K562 (cell line): ENCODE measurements around the gene SRCAP. TPM values are rescaled to one million over a fixed set of nuclear protein-coding genes. Genes with fewer than 3 reads are reported as not detected.

Experiments
- BMI1 ChIP-seq: fragments of 150-350 bp; IDR thresholded peaks from 2 replicates; pipeline ENCODE4 v1.6.1; 2014; ENCODE audit warnings: low read length
- CBFA2T3 ChIP-seq: fragments of 450-650 bp; IDR thresholded peaks from 2 replicates; pipeline ENCODE4 v1.6.1; 2017
- CEBPB ChIP-seq: fragments of 450-650 bp; IDR thresholded peaks from 2 replicates; pipeline ENCODE4 v1.6.1; 2016; ENCODE audit warnings: missing genetic modification characterization, missing compliant biosample characterization
- CTCF ChIP-seq, 3 experiments: IDR thresholded peaks in 2 of 3; conservative IDR thresholded peaks in 1 of 3; 2 replicates each; pipeline ENCODE4 v1.5.1; 2011 to 2012; ENCODE audit warnings: low read length in 3 of 3, mild to moderate bottlenecking in 3 of 3, control low read depth in 2 of 3, improper control_type of control experiment in 1 of 3, inconsistent platforms in 1 of 3, low read depth in 1 of 3, mixed read lengths in 1 of 3, moderate library complexity in 1 of 3; ENCODE audit not compliant: insufficient read depth in 2 of 3
- DPF2 ChIP-seq: fragments of 450-650 bp; IDR thresholded peaks from 2 replicates; pipeline ENCODE4 v1.6.1; 2016
- GATAD2B ChIP-seq: fragments of 450-650 bp; IDR thresholded peaks from 2 replicates; pipeline ENCODE4 v1.6.1; 2017; ENCODE audit warnings: mild to moderate bottlenecking, borderline replicate concordance
- KAT7 ChIP-seq: sonication (generic); formaldehyde crosslinking; IDR thresholded peaks from 2 replicates; pipeline ENCODE4 v1.8.0; 2022; ENCODE audit warnings: missing genetic modification reagents, mild to moderate bottlenecking, borderline replicate concordance
- MXI1 ChIP-seq: IDR thresholded peaks from 2 replicates; pipeline ENCODE4 v1.6.1; 2011; ENCODE audit warnings: low read depth, mild to moderate bottlenecking, improper control_type of control experiment, low read length
- PRDM10 ChIP-seq: fragments of 450-650 bp; IDR thresholded peaks from 2 replicates; pipeline ENCODE4 v1.6.1; 2018; ENCODE audit not compliant: partially characterized antibody
- PTBP1 ChIP-seq: fragments of 200-400 bp; formaldehyde crosslinking; IDR thresholded peaks from 2 replicates; pipeline ENCODE4 v1.6.1; 2017; ENCODE audit warnings: low read depth, low read length
- RBM39 ChIP-seq: fragments of 200-400 bp; formaldehyde crosslinking; optimal IDR thresholded peaks from 2 replicates; pipeline ENCODE3; 2018; ENCODE audit warnings: low read depth, low read length
- RHOXF2B ChIP-seq: fragments of 250-450 bp; sonication (Bioruptor Pico); conservative IDR thresholded peaks from 2 replicates; pipeline ENCODE4 v1.5.1; 2021
- SMAD3 ChIP-seq: fragments of 450-650 bp; formaldehyde crosslinking; conservative IDR thresholded peaks from 2 replicates; pipeline ENCODE4 v1.4.0; 2020; ENCODE audit warnings: mild to moderate bottlenecking
- SMARCB1 ChIP-seq: IDR thresholded peaks from 2 replicates; pipeline ENCODE4 v1.6.1; 2011; ENCODE audit warnings: improper control_type of control experiment, low read depth; ENCODE audit not compliant: insufficient read length
- SRSF7 ChIP-seq: fragments of 200-400 bp; formaldehyde crosslinking; optimal IDR thresholded peaks from 2 replicates; pipeline ENCODE3; 2017; ENCODE audit warnings: mild to moderate bottlenecking, low read depth, low read length
- STAG1 ChIP-seq: sonication (generic); formaldehyde crosslinking; IDR thresholded peaks from 2 replicates; pipeline ENCODE4 v1.5.0; 2020; ENCODE audit warnings: missing genetic modification reagents, borderline replicate concordance
- ZBTB34 ChIP-seq: fragments of 250-450 bp; sonication (Bioruptor Pico); IDR thresholded peaks from 2 replicates; pipeline ENCODE4 v1.8.0; 2021; ENCODE audit warnings: mild to moderate bottlenecking, moderate library complexity
- ZFP30 ChIP-seq: fragments of 250-450 bp; sonication (Bioruptor Pico); IDR thresholded peaks from 2 replicates; pipeline ENCODE4 v1.8.0; 2022; ENCODE audit warnings: moderate library complexity, mild to moderate bottlenecking, inconsistent platforms, borderline replicate concordance
- ZNF311 ChIP-seq: fragments of 250-450 bp; sonication (Bioruptor Pico); IDR thresholded peaks from 2 replicates; pipeline ENCODE4 v1.4.0; 2020; ENCODE audit warnings: mild to moderate bottlenecking, moderate library complexity
- polyA plus RNA-seq, 8 experiments: library from polyadenylated mRNA; depleted of rRNA in 4 of 8; stranded (reverse) in 5 of 8; unstranded in 3 of 8; fragments of >200 nt; fragmentation: Nextera tagmentation in 2 of 8; fragmentation: Illumina TruSeq in 1 of 8; extraction: Ambion mirVana in 2 of 8; extraction: Trizol in 1 of 8; gene quantifications; 2 replicates each; pipeline versions ENCODE4 v1.2.1 to v1.2.3, GENCODE V29; 2011 to 2014; ENCODE audit warnings: inconsistent platforms in 1 of 8, missing spikeins in 1 of 8
- total RNA-seq, 7 experiments: library from RNA; depleted of rRNA in 6 of 7; stranded (reverse); fragments of >200 nt in 6 of 7; fragmentation: Illumina TruSeq in 2 of 7; extraction: Trizol in 2 of 7; gene quantifications; 2 replicates each; pipeline versions ENCODE4 v1.2.1 to v1.2.3, GENCODE V29; 2011 to 2021; ENCODE audit warnings: low replicate concordance in 1 of 7
- TF ChIP-seq, protein P1 (sequence below): sonication (generic); formaldehyde crosslinking; IDR thresholded peaks from 2 replicates; pipeline ENCODE4 v1.8.1; 2023; ENCODE audit warnings: mild to moderate bottlenecking, missing genetic modification reagents

The SRCAP gene
- total and polyA plus RNA-seq, 9 of the 15 experiments (the other 6 are each of a cell fraction or from before 2014, with no cell fraction given), result 0.21 to 62.6 (median 5.8) TPM

GRCh38 chr16:30740364-30741251 lies 41.6 kb downstream of the SRCAP start (continued):
- no peak for TF ChIP-seq SMAD3 (CRISPR knock-in tag)
- no peak for TF ChIP-seq CEBPB (tag)
- no peak for TF ChIP-seq CBFA2T3
- peak; percentile 42 for TF ChIP-seq PRDM10
- TF ChIP-seq ZNF311 (CRISPR knock-in tag), result no peak
- TF ChIP-seq MXI1, result peak; percentile 63
- no peak for TF ChIP-seq RBM39
- no peak for TF ChIP-seq BMI1
- TF ChIP-seq ZBTB34, result no peak
- no peak for TF ChIP-seq RHOXF2B (CRISPR knock-in tag)
- TF ChIP-seq SRSF7, result no peak
- no peak for TF ChIP-seq PTBP1
- no peak for TF ChIP-seq KAT7
- TF ChIP-seq, protein P1, sequence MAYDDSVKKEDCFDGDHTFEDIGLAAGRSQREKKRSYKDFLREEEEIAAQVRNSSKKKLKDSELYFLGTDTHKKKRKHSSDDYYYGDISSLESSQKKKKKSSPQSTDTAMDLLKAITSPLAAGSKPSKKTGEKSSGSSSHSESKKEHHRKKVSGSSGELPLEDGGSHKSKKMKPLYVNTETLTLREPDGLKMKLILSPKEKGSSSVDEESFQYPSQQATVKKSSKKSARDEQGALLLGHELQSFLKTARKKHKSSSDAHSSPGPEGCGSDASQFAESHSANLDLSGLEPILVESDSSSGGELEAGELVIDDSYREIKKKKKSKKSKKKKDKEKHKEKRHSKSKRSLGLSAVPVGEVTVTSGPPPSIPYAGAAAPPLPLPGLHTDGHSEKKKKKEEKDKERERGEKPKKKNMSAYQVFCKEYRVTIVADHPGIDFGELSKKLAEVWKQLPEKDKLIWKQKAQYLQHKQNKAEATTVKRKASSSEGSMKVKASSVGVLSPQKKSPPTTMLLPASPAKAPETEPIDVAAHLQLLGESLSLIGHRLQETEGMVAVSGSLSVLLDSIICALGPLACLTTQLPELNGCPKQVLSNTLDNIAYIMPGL (CRISPR knock-in tag), result no peak
- TF ChIP-seq STAG1 (CRISPR knock-in tag), result no peak
- no peak for TF ChIP-seq DPF2
- no peak for TF ChIP-seq CTCF (IDR thresholded peaks at IDR 0.05 in 2 of 3, conservative IDR thresholded peaks at IDR 0.05 in 1 of 3; ENCODE audit: insufficient read depth in 2 of 3, low read depth in 1 of 3, low read length in 3 of 3)
- no peak for TF ChIP-seq SMARCB1
- no peak for TF ChIP-seq ZFP30 (CRISPR knock-in tag)
- TF ChIP-seq GATAD2B, result no peak
